Measurements from ENCODE around the gene CTH. TPM values are rescaled to one million over a fixed set of nuclear protein-coding genes. Genes with fewer than 3 reads are reported as not detected.

Gene CTH
- total and polyA plus RNA-seq, 2 of the 4 experiments (the other 2 are of a cell fraction), result 2.7 to 3.0 TPM

GRCh38 chr1:70386121-70386520 is 24.9 kb upstream of the CTH start:
- H3K27me3 ChIP-seq (ENCODE audit: control insufficient read depth, insufficient read depth, low read length), result peaks cover 1% of the 10 kb centered on the region; the same call in 1 of the 2 replicates
- H2BK5ac ChIP-seq (ENCODE audit: low read depth, low read length, poor library complexity, severe bottlenecking), result no peak overlapping the region
- no peaks in the 10 kb centered on the region for H3K36me3 ChIP-seq (ENCODE audit: control insufficient read depth, insufficient read depth, low read length)
- no peaks in the 10 kb centered on the region for H4K20me1 ChIP-seq (ENCODE audit: insufficient read depth, low read length)
- in situ Hi-C loops (cut with MboI; ENCODE audit: low sequenced_read_pairs) (no loop called here), intact Hi-C loops (cut with micrococcal nuclease) (no loop called here), dilution Hi-C loops (cut with HindIII; ENCODE audit: low sequenced_read_pairs, unreplicated experiment) (no loop called here)
- H3K9ac ChIP-seq (ENCODE audit: low read depth, low read length), result no peak overlapping the region
- H3K9me3 ChIP-seq (ENCODE audit: control insufficient read depth, insufficient read depth, low read length), result no peaks in the 10 kb centered on the region
- H3K18ac ChIP-seq (ENCODE audit: low read depth, low read length), result no peak overlapping the region
- H3K4ac ChIP-seq (ENCODE audit: low read depth, low read length), result no peak overlapping the region
- H2AK9ac ChIP-seq (replicated peaks; ENCODE audit: low read depth, low read length, poor library complexity), result no peak overlapping the region
- H2BK20ac ChIP-seq (ENCODE audit: low read depth, low read length), result no peak overlapping the region
- no peak overlapping the region for H4K5ac ChIP-seq (ENCODE audit: low read depth, low read length)
- ChIA-PET POLR2A (ENCODE audit: unreplicated experiment) (no interaction called here), CTCF (no interaction called here)
- TF ChIP-seq MAFK (IDR thresholded peaks at IDR 0.05; ENCODE audit: low read depth, low read length) (no peak), CEBPB (IDR thresholded peaks at IDR 0.05; ENCODE audit: low read depth, low read length) (no peak), POLR2A (IDR thresholded peaks at IDR 0.05; ENCODE audit: low read depth, low read length) (no peak), RCOR1 (IDR thresholded peaks at IDR 0.05; ENCODE audit: insufficient replicate concordance, low read length) (no peak)
- H3K56ac ChIP-seq (ENCODE audit: extremely low read depth, insufficient read depth, low read length), result no peak overlapping the region
- H3K14ac ChIP-seq (replicated peaks; ENCODE audit: low read depth, low read length), result no peak overlapping the region
- H3K9me1 ChIP-seq (ENCODE audit: insufficient read depth, low read length), result no peaks in the 10 kb centered on the region
- no TSS peak for BruUV-seq (replicated peaks)
- H3K4me2 ChIP-seq (ENCODE audit: low read depth, low read length), result no peak overlapping the region
- H2AK5ac ChIP-seq (ENCODE audit: low read depth, low read length), result no peak overlapping the region
- no peak overlapping the region for H2BK120ac ChIP-seq (ENCODE audit: low read depth, low read length)
- no peak overlapping the region for H2BK15ac ChIP-seq (ENCODE audit: low read depth, low read length)
- H4K91ac ChIP-seq (ENCODE audit: insufficient read depth, low read depth, low read length), result no peak overlapping the region
- ATAC-seq (ENCODE audit: low read depth) (no peak), DNase-seq (no peak)
- no peak overlapping the region for H3K23ac ChIP-seq (ENCODE audit: low read depth, low read length)
- no peaks in the 10 kb centered on the region for H3K4me1 ChIP-seq (ENCODE audit: control insufficient read depth, insufficient read depth, low read length)
- H2AFZ ChIP-seq (replicated peaks; ENCODE audit: low read length, poor library complexity), result no peak overlapping the region
- H3K4me3 ChIP-seq (ENCODE audit: insufficient read depth, low read depth, low read length), result no peak overlapping the region
- H4K8ac ChIP-seq (ENCODE audit: low read depth in 2 of 2, low read length in 2 of 2), result no peak overlapping the region
- no peak overlapping the region for H3K27ac ChIP-seq (ENCODE audit: insufficient read depth, low read length)
- H3K79me1 ChIP-seq (ENCODE audit: low read depth in 1 of 2, low read length in 2 of 2), result no peaks in the 10 kb centered on the region
- WGBS, 2 experiments (ENCODE audit: extremely low coverage in 2 of 2, insufficient read length in 1 of 2), result no CpG with 5 or more reads among the region's 2 CpGs
